Measurements from ENCODE around the gene PI4KA.

PI4KA gene

GRCh38 chr22:20816559-20816958 lies 42.1 kb downstream of the PI4KA start:
- no peak for DNase-seq (ENCODE audit: low read depth)

- no peak for DNase-seq (ENCODE audit: low read depth)
These were observed 43.0 kb downstream of the PI4KA start for GRCh38 chr22:20815477-20816050.

- DNase-seq (ENCODE audit: low read depth): no peak
These were observed 44.3 kb downstream of the PI4KA start for GRCh38 chr22:20814221-20814808.

- DNase-seq (ENCODE audit: low read depth): no peak
These were observed 45.6 kb downstream of the PI4KA start for GRCh38 chr22:20813056-20813455.

DNA sequence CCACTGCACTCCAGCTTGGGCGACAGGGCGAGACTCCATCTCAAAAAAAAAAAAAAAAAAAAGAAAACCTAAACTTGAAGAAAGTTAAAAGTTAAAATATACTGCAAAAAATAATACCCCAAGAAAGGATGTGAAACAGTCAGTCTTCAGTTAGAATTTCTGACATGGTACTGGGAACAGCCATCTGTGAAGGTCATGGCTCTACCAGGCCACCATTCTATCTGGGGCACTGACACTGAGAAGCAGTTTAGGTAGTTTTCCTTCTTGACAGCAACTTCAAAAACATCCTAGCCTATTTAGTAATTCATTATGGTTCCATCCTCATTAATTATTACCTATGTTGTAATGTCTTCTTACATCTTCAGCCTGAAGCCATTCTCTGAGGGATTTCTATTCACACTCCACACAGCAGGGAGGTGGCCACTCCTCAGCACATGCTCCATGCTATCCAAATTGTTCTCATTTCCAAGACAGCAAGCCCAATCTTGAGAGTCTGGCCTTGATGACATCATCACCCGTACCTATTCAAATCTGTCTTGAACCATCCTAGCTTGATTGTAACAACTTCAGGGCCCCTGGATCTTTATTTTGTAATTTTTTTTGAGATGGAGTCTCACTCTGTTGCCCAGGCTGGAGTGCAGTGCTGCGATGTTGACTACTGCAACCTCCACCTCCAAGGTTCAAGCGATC lies 46.5 kb downstream of the PI4KA start:
- DNase-seq (ENCODE audit: low read depth): no peak

DNA sequence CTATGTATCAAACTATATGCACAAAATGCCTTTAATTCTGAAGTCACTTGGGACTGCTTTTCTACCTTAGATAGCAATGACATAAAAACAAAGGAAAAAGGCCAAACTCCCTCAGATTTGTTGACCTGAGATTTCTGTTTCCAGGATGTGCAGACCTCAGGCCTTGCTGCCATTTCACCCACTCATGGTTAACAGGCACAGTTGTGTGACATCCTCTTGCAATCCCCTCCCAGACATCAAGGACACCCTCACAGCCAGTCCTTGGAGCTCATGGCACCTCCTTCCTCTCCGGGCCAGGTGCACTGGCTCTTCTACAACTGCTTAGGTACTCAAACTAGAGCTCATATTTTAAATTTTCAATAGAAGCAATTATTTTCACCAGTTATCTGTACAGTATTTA lies 47.4 kb downstream of the PI4KA start:
- DNase-seq (ENCODE audit: low read depth): no peak

GRCh38 chr22:20810645-20811044 lies 48.0 kb downstream of the PI4KA start:
- peak; percentile 13 for DNase-seq (ENCODE audit: low read depth)

- no peak for DNase-seq (ENCODE audit: low read depth)
These were observed 48.9 kb downstream of the PI4KA start for GRCh38 chr22:20809538-20810185.

GRCh38 chr22:20808844-20809243 lies 49.8 kb downstream of the PI4KA start:
- DNase-seq (ENCODE audit: low read depth): no peak

DNA sequence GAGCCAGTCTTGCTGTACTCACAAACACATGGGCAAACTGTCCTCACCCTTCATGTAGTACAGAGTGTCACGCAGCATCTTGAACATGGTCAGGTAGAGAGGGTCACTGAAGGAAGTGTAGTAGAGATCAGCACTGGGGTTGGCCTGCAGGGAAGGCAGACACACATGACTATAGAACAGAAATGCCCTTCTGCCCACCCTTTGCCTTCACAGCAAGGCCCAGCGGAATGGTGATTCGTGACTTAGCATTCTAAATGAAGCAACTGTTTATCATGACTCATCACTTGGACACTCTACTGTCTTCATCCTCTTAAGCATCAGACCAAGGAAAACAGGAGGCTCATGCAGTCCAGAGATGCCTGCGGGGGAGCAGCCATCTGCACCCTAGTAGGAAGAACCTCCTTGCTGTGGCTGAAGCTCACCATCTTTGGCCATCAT lies 51.3 kb downstream of the PI4KA start:
- DNase-seq (ENCODE audit: low read depth): no peak

- no peak for DNase-seq (ENCODE audit: low read depth)
These were observed 52.6 kb downstream of the PI4KA start for GRCh38 chr22:20805972-20806471.

DNA sequence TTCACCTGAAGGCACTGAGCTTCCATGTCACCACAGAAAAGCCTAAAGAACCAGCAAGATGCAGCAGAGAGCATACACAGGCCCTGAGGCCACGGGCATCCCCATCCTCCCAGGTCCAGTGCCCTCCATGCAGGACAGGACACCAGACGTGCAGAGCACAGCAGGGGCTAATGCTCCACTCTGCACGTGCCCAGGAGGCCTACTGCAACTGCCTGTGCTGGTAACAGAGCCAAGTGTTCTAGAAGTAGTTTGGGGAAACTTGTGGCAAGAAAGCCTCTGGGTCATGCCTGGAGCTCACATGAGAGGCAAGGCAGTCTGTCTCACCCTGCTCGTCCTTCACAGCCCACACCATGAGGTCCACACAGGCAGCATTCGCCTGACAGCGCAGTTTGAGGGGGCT lies 54.0 kb downstream of the PI4KA start:
- no peak for DNase-seq (ENCODE audit: low read depth)

GRCh38 chr22:20803696-20804324 lies 54.8 kb downstream of the PI4KA start:
- no peak for DNase-seq (ENCODE audit: low read depth)

DNA sequence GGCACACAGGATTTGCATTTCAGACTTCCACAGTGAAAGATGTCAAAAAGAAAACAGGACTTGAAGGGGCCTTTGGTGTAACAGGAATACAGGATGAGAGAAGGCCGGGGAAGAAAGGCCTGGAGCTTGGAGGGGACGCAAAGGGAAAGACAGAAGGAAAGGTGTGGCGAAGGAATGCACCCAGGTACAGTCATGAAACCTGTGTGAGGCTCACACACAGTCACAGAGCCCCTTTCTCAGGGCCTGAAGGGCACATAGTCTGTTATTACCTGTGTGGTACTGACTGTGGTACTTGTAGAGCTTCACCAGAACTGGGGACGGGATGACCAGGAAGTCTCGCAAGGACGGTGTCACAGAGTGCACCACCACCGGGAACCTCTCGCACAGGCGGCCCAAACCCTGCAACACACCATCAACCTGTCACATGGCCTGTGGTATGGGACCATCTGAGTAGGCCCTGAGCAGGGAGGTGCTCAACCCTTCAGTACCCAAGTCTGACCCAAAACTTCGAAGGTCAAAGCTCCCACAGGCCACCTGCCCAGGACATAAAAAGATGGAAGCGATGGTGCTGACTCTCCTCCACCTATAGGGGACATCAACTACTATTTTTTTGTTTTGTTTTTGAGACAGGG lies 55.6 kb downstream of the PI4KA start:
- no peak for DNase-seq (ENCODE audit: low read depth)

DNA sequence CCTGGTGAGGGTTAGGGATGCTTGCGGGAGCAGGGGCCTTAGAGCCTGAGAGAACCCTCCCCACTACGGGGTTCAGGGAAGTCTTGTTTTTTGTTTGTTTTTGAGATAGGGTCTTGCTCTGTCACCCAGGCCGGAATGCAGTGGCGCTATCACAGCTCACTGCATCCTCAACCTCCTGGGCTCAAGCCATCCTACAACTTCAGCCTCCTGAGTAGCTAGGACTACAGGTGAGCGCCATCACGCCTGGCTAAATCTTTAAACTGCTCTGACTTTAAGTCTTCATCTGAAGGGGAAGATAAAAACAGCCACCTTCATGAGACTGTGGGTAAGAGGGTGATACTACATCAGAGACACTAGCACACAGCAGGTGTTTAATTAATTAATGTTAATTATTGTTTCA lies 56.2 kb downstream of the PI4KA start:
- DNase-seq (ENCODE audit: low read depth): no peak

DNA sequence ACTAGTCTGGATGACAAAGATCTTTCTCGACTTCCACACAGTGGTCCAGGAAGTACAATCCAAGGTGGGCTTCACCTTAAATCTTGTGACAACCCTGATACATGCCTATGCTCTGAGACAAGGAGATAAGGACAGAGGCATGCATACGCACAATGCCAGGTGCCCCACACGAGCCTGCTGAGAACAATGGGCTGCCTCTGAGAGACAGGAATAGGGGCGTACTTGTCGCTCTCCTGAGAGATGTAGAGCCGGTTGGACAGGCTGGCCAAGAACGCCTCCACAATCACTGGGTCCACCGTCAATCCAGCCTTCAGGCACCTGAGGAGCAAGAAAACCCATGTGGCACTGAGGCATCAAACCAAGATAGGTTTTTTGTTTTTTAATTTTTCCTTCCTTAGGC lies 59.2 kb downstream of the PI4KA start:
- no peak for DNase-seq (ENCODE audit: low read depth)

DNA sequence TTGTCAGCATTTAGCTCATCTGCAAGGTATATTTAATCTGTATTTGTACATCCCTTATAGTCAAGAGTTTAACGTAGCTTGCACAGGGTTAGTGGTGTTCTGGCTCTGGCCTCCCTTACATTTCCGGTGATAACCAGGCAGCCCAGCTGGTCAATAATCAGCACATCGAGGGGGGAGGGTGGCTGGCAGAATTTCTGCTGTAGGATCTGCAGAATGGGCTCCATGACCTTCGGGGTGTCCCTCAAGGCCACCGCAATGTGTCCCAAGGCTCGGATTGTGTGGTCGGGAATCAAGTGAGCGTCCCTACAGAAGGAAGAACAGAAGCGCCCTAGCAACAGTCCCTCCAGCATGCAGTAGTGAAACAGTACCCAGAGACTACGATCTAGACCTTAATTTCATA lies 59.6 kb downstream of the PI4KA start:
- DNase-seq (ENCODE audit: low read depth): no peak

GRCh38 chr22:20798218-20798617 lies 60.4 kb downstream of the PI4KA start:
- no peak for DNase-seq (ENCODE audit: low read depth)

GRCh38 chr22:20796731-20797130 lies 61.9 kb downstream of the PI4KA start:
- DNase-seq (ENCODE audit: low read depth): no peak

DNA sequence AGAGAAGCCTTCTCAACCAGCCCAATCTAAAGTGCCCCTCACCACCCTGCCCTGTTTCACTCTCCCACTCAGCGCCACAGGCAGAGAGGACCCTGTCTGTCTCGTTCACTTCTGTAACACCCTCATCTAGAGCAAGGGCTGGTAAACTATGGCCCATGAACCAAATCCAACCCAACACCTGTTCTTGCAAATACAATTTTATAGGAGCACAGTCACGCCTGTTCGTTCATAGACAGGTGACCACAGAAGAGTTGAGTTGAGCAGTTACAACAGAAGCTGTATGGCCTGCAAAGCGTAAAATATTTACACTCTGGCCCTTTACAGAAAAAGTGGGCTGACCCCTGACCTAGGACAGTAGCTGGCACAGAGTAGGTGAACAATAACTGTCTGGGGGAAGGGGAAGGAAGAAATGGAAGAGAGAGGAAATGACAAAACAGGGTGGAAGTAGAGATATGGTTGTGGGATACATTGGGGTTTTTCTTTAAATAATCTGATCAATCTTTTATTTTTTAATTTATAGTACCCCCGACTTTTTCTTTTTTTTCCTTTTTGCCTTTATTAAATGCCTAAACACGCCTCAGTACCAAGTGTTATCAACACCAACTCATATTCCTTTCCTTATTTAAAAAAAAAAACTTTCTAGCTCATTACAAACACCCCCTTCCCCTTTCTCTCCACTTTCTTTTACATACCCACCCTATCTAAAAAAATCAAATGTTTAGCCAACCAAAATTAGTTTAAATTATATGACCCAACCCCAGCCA lies 63.8 kb downstream of the PI4KA start:
- no peak for DNase-seq (ENCODE audit: low read depth)
